ENCODE results near the gene CLPX.
"Not testable (repeated sequence)": the region's sequence is repeated elsewhere in the genome, so short reads cannot be mapped to it uniquely, and the experiment has no call there.

CLPX gene

GRCh38 chr15:65099801-65100200, 85.3 kb downstream of the CLPX start:
- DNase-seq = not testable (repeated sequence)

- DNase-seq = no peak
These were observed 85.8 kb downstream of the CLPX start for GRCh38 chr15:65099336-65099735.

All from CD4-positive, alpha-beta T cell treated with Interleukin-15 for 1 hour (primary cell).